ENCODE results near the gene ATRX. TPM values are rescaled to one million over a fixed set of nuclear protein-coding genes. Genes with fewer than 3 reads are reported as not detected.
"Not testable (repeated sequence)": the region's sequence is repeated elsewhere in the genome, so short reads cannot be mapped to it uniquely, and the experiment has no call there.

Gene ATRX
- total RNA-seq, 1 donor: 80.3 TPM

DNA sequence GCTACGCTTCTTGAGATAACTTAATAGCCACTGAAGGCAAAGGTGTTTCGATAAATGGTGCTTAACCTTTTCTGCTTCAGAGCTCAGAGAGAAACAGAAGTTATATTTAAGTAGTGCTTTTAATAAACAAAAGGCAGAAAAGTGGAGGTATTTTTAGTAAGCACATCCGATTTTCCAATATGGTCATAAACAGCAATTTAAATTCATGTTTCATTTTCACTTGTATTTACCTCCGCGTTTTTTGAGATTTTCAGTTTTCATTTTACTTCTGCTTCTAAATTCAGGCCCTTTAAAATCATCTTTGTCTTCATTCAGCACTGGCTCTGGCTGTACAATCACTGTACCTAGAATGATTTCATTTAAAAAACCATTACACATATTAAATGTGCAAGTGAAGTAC lies 92.4 kb downstream of the ATRX start:
- Histone ChIP-seq H3K4me3 (ENCODE audit: insufficient read depth, low read length) (no peak overlapping the region), H3K27ac (ENCODE audit: low read depth, low read length) (no peak overlapping the region)
- TF ChIP-seq, protein P1, sequence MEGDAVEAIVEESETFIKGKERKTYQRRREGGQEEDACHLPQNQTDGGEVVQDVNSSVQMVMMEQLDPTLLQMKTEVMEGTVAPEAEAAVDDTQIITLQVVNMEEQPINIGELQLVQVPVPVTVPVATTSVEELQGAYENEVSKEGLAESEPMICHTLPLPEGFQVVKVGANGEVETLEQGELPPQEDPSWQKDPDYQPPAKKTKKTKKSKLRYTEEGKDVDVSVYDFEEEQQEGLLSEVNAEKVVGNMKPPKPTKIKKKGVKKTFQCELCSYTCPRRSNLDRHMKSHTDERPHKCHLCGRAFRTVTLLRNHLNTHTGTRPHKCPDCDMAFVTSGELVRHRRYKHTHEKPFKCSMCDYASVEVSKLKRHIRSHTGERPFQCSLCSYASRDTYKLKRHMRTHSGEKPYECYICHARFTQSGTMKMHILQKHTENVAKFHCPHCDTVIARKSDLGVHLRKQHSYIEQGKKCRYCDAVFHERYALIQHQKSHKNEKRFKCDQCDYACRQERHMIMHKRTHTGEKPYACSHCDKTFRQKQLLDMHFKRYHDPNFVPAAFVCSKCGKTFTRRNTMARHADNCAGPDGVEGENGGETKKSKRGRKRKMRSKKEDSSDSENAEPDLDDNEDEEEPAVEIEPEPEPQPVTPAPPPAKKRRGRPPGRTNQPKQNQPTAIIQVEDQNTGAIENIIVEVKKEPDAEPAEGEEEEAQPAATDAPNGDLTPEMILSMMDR (IDR thresholded peaks at IDR 0.05; ENCODE audit: extremely low read depth, low read depth, low read length): no peak

GRCh38 chrX:77691916-77692315 lies 94.1 kb downstream of the ATRX start:
- TF ChIP-seq, protein P1 (IDR thresholded peaks at IDR 0.05; ENCODE audit: extremely low read depth, low read depth, low read length): no peak
- Histone ChIP-seq H3K4me2 (ENCODE audit: insufficient read depth, low read length) (no peak overlapping the region), H3K4me1 (ENCODE audit: insufficient read depth, low read length) (no peaks in the 10 kb centered on the region), H3K27me3 (ENCODE audit: insufficient read depth, low read length) (no peaks in the 10 kb centered on the region), H4K20me1 (ENCODE audit: insufficient read depth, low read length) (peaks cover 2% of the 10 kb centered on the region), H3K4me3 (ENCODE audit: insufficient read depth, low read length) (no peak overlapping the region), H3K36me3 (ENCODE audit: insufficient read depth, low read length) (peaks cover 7% of the 10 kb centered on the region), H3K79me2 (ENCODE audit: insufficient read depth, low read length) (peaks cover 2% of the 10 kb centered on the region), H3K9me3 (ENCODE audit: low read depth, low read length) (no peaks in the 10 kb centered on the region), H3K27ac (ENCODE audit: low read depth, low read length) (no peak overlapping the region), H2AFZ (ENCODE audit: low read length) (no peak overlapping the region)
- peak; percentile 5 for DNase-seq (ENCODE audit: insufficient read length, low spot score, missing footprints)

More for the DNA sequence above, 92.4 kb downstream of the ATRX start:
- peaks cover 2% of the 10 kb centered on the region for H3K79me2 ChIP-seq (ENCODE audit: insufficient read depth, low read length)
- H3K4me1 ChIP-seq (ENCODE audit: insufficient read depth, low read length): no peaks in the 10 kb centered on the region
- no peaks in the 10 kb centered on the region for H3K9me3 ChIP-seq (ENCODE audit: low read depth, low read length)
- H3K36me3 ChIP-seq (ENCODE audit: insufficient read depth, low read length): peaks cover 3% of the 10 kb centered on the region
- DNase-seq (ENCODE audit: insufficient read length, low spot score, missing footprints): no peak
- no peak overlapping the region for H3K4me2 ChIP-seq (ENCODE audit: insufficient read depth, low read length)
- no peaks in the 10 kb centered on the region for H3K27me3 ChIP-seq (ENCODE audit: insufficient read depth, low read length)
- H2AFZ ChIP-seq (ENCODE audit: low read length): no peak overlapping the region
- peaks cover 2% of the 10 kb centered on the region for H4K20me1 ChIP-seq (ENCODE audit: insufficient read depth, low read length)

DNA sequence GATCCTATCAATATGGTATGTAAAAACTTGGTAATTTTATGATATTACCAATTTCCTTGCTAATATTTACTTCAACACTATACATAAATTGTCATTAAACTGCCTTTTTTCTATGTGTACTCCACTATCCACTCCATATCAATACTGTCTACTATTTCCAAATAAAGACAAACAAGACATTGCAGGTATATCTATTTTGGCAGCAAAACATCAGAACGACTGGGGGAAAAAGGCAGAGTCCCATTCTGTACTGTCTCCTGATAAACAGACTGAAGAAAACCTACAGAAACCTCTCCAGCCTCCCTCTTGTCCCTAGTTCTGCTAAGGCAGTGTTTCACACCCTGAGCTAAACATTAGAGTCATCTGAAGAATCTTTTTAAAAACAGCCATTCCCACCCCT lies 96.6 kb downstream of the ATRX start:
- no peaks in the 10 kb centered on the region for H3K4me1 ChIP-seq (ENCODE audit: insufficient read depth, low read length)
- TF ChIP-seq, protein P1 (IDR thresholded peaks at IDR 0.05; ENCODE audit: extremely low read depth, low read depth, low read length): no peak
- no peaks in the 10 kb centered on the region for H3K79me2 ChIP-seq (ENCODE audit: insufficient read depth, low read length)

GRCh38 chrX:77685683-77686082 lies 100.3 kb downstream of the ATRX start:
- not testable (repeated sequence) for H2AFZ ChIP-seq (ENCODE audit: low read length); H3K27me3 ChIP-seq (ENCODE audit: insufficient read depth, low read length); H3K9me3 ChIP-seq (ENCODE audit: low read depth, low read length); H3K4me3 ChIP-seq (ENCODE audit: insufficient read depth, low read length); H3K4me2 ChIP-seq (ENCODE audit: insufficient read depth, low read length); H3K36me3 ChIP-seq (ENCODE audit: insufficient read depth, low read length); H3K79me2 ChIP-seq (ENCODE audit: insufficient read depth, low read length); H3K4me1 ChIP-seq (ENCODE audit: insufficient read depth, low read length); H4K20me1 ChIP-seq (ENCODE audit: insufficient read depth, low read length); DNase-seq (ENCODE audit: insufficient read length, low spot score, missing footprints); H3K27ac ChIP-seq (ENCODE audit: low read depth, low read length)

More for the DNA sequence above, 96.6 kb downstream of the ATRX start:
- H4K20me1 ChIP-seq (ENCODE audit: insufficient read depth, low read length): no peaks in the 10 kb centered on the region
- H3K4me2 ChIP-seq (ENCODE audit: insufficient read depth, low read length): no peak overlapping the region
- H3K4me3 ChIP-seq (ENCODE audit: insufficient read depth, low read length): no peak overlapping the region
- peaks cover 5% of the 10 kb centered on the region for H3K36me3 ChIP-seq (ENCODE audit: insufficient read depth, low read length)
- H2AFZ ChIP-seq (ENCODE audit: low read length): no peak overlapping the region
- H3K27me3 ChIP-seq (ENCODE audit: insufficient read depth, low read length): no peaks in the 10 kb centered on the region
- no peaks in the 10 kb centered on the region for H3K9me3 ChIP-seq (ENCODE audit: low read depth, low read length)
- H3K27ac ChIP-seq (ENCODE audit: low read depth, low read length): no peak overlapping the region
- DNase-seq (ENCODE audit: insufficient read length, low spot score, missing footprints): no peak
